GM18907 (cell line): ENCODE measurements around the gene NUP107.

ENCODE experiments used
- ATAC-seq: cut with Tn5 transposase; IDR thresholded peaks from one replicate; pipeline ENCODE4 v1.9.1; 2021; ENCODE audit warnings: mild to moderate bottlenecking, moderate library complexity; ENCODE audit not compliant: unreplicated experiment

NUP107 gene

DNA sequence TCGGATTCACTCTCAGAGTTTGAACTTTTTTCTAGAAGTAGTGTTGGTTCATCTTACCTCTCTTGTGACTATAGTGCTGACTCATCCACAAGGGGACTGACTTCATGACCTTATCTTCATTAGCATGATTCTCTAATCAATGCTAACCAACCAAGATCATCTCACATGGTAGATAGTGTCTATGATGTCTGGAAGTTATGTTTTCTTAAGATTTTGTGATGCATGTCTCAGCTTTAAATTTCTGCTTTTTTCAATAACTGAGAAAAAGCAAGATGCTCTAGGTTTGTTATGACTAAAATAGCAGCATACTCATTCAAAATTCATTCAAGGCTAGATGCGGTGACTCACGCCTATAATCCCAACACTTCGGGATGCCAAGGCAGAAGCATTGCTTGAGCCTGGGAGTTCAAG lies 46.9 kb downstream of the NUP107 start:
- ATAC-seq: no peak

DNA sequence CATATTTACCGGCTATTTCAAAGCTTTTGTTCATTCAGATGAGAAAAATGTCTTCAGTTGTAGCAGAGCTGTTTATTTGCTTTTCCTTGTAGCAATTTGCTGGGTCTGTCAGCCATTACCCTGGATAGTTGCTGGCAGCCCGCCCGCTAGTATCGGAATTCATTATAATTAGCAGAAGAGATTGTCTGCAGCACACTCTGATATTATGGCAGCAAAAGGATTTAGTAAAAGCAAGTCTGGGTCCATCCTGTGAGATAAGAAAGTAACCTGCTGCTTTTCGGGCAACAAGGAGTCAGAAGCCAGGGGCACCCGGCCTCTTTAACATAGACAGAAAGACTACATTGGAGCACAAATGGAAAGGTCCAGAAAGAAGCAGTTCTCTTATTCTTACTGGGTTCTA lies 53.1 kb downstream of the NUP107 start:
- ATAC-seq: no peak

DNA sequence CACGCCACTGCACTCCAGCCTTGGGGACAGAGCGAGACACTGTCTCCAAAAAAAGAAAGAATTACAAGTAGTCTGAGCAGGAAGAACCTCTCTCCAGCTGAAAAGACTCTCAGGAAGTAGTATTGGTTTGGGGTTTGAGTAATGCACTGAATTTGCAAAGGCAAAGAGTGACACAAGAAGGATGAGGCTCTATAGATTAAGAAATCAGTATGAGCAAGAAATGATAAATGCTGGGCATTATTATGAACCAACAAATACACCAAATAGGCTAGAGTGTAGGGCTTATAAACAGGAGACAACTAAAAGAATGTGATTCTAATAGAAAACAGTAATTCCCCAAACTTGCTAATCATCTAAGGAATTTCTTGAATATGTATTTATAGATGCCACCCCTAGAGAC lies 56.6 kb downstream of the NUP107 start:
- ATAC-seq: no peak

DNA sequence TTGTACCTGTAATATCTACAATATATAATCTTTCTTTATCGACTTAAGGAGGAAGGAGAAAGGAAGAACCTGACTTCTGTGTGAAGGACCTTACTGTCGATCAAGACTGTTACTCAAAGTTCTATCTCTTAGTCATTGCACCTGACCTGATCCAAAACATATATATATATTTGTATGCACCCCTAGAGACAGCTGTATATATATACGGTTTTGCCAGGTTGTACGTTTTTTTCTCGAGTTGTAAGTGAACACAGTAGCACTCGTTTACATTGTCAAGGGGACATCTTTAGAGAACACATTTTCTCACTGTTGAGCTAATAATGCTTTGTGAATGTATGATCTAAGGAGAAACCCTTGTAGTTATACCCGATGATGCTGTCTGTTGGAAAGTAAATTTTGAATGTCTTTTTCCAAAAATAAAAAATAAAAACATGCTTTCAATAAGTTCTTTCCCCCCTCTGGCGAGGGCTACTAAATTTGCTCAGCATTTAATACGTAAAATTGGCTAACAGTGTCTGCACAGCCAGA lies 58.7 kb downstream of the NUP107 start:
- no peak for ATAC-seq

DNA sequence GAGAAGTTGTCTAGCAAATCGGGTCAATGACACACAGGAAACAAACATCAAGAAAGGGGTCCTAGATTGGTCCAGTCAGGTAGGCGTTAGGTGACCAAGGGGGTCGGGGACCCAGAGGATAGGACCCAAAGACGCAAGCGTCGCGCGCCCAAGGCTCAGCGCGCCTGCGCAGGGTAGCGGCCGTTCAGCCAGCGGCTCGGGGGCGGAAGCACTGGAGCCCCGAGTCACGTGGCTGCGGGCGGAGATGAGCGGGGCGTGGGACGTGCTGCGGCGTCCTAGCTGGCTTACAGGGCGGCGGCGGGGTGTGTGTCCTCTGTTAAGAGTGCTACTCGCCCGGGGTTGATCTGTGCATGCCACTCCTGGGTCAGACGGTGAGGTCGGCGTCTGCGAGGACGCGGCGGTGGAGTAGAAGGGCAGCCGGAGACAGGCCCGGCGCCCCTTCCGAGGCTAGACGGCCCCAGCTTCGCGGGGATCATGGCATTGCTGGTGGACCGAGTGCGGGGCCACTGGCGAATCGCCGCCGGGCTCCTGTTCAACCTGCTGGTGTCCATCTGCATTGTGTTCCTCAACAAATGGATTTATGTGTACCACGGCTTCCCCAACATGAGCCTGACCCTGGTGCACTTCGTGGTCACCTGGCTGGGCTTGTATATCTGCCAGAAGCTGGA lies 59.3 kb downstream of the NUP107 start, which contains the start of gene SLC35E3:
TSS of gene SLC35E3 (plus strand) at position 273 of the 668 bp plus-strand sequence. CDS start at position 475, 202 bp downstream.
- ATAC-seq: peak; percentile 97

DNA sequence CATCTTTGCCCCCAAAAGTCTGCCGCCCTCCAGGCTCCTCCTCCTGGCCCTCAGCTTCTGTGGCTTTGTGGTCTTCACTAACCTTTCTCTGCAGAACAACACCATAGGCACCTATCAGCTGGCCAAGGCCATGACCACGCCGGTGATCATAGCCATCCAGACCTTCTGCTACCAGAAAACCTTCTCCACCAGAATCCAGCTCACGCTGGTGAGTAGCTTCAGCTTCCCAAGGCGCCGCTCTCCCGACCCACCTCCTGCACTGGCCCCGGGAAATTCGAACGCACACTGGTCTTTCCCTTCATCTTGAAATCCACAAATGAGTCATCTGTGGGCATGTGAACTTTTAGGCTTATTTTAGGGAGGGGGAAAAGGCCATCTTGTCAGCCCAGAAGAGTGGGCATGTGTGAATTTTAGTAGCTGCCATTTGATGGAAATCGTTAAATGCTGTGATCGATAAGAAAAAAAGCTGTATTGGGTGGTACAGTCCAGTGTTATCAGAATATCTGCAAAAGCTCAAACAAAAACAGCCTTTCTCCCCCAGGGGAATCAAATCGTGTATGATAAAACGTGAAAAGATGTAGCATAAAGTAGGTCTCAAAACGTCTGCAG lies 59.9 kb downstream of the NUP107 start:
- ATAC-seq: peak; percentile 41

DNA sequence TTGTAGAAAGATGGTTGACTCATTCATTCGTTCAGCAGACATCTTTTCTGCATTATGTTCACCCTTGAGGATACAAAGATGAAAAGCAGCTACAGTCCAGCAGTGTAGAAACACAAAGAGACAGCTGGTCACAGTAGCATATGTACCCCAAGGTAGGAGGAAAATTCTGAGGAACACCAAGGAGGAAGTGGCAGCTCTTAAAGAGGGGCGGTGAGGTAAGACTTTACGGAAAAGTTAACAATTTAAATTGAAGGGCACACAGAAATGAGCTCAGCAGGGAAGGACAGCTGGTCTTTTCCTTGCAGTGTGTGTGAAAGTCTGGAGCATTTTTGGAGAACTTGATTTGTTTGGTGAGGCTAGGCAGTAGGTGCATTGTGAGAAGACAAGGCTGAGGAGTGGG lies 62.7 kb downstream of the NUP107 start:
- ATAC-seq: no peak

DNA sequence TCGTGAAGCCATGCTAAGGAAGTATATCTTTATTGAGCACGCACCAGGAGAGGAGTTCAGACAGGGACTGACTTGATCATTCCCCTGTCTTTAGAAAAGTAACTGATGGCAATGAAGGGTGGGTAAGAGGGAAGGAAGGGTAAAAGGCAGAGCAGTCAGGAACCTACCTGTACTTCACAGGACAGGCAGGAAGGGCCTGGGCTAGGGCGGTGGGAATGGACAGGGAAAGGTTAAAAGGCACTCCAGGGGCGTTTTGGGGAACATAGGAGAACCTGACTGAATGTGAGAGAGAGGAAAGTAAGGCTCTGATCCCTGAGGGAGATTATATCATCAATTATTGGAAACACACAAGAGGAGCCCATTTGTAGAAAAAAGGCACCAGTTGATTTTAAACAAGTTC lies 63.1 kb downstream of the NUP107 start:
- ATAC-seq: no peak

DNA sequence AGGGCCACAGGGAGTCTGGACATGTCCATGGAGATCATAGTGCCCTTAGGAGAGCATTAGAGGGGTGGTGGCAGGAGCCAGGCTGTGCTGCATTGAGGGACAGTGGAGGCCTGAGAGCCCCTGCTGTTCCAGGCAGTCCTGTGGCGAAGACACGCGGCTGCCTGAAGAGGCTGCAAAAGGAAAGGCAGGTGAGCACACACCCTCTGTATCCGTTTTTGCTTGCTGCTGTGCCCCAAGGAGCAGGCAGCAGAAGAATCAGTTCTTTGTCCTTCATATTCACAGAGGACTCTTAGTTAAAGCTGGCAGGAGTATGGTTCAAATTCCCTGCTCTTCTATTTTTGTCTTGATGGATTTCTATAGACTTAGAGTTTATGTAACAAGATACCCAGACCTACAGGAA lies 63.7 kb downstream of the NUP107 start:
- ATAC-seq: no peak

DNA sequence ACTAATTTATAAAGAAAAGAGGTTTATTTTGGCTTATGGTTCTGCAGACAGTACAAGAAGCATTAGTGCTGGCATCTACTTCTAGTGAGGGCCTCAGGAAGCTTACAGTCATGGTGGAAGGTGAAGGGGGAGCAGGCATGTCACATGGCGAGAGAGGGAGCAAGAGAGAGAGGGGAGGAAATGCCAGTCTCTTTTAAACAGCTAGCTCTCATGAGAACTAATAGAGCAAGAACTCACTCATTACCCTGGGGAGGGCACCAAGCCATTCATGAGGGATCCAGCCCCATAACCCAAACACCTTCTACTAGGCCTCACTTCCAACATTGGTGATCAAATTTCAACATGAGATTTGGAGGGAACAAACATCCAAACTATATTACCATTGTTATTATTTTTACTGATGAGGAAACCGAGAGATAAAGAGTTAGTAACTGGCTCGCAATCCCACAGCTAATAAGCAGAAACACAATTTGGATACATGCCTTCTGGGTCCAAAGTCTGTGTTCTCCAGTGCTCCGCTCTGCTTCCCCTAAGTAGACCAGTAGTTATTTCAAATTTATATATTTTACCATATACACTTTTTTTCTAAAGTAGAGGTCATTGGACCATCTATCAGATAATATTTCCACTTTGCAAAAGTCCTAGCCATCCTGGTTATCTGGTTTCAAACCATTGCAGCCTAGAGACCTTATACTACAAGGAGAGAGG lies 68.9 kb downstream of the NUP107 start:
- ATAC-seq: no peak

DNA sequence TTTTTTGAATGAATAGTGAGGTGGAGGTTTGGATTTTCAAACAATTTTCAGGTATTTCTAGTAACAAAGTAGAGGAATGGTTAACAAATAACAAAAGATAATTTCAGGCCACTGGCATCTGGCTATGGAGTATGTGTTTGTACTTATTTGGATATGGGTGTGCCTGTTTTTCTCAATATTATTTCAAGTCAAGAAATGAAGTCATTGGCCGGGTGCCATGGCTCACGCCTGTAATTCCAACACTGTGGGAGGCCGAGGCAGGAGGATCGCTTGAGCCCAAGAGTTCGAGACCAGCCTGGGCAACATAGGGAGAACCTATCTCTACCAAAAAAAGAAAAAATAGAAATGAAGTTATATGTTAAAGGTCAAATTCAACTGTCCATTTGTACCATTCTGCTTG lies 73.1 kb downstream of the NUP107 start:
- ATAC-seq: no peak

DNA sequence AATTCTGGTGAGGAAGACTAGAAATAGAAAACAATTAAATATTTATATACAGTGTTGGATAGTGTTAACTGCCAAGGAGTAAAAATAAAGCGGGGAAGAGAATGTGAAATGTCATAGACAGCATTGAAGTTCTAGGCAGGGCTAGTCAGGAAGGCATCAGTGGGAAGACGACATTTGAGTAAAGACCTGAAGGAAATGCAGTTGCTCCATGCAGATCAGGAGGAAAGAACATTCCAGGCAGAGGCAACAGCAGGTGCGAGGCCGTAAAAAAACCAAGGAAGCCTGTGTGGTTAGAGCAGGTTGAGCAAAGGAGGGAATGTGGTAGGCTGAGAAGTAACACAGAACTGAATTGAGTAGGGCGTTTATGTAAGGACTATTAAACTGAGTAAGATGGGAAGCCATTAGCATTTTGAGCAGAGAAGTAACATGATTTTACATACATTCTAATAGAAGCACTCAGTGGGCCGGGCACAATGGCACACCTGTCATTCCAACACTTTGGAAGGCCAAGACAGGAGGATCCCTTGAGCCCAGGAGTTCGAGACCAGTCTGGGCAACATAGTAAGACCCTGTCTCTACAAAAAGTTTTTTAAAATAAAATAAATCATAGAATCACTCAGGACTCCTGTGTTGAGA lies 74.1 kb downstream of the NUP107 start:
- no peak for ATAC-seq

DNA sequence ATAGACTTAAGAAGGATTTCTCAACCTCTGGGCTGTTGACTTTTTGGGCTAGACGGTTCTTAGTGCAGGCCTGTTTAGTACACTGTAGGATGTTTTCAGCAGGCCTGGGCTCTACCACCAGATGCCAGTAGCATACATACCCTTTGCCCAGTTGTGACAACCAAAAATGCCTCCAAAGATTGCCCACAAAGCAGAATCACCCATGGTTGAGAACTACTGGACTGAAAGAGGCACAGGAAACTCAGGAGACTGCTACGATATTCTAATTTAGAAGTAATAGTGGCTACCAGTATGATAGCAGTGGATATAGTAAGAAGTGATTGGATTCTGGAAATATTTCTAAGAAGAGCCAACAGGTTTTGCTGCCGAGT lies 74.6 kb downstream of the NUP107 start:
- no peak for ATAC-seq

DNA sequence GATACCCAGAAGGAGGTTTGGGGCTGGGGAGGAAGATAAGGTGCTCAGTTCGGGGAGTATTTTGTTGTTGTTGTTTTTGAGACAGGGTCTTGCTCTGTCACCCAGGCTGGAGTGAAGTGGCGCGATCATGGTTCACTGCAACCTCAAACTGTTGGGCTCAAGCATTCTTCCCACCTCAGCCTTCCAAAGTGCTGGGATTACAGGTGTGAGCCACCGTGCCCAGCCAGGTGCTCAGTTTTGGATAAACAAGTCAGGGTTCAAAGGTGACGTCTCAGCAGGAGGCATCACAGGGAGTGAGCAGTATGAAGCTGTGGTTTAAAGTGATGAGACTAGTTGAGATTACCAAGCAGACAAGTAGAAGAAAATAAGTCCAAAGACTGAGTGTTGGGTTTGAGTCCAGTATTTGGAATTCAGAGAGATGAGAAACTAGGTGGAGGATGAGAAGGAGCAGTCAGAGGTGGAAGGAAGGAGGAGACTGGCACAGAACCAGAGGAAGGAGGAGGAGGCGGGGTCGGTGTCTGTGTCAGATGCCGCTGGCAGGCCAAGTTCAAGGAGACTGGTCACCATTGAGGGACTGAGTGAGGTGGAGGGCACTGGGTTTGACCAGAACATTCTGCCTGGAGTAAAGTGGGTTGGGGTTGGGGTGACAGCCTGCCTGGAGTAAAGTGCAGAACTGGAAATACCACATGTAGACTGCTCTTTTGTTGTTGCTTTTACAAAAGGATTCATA lies 75.3 kb downstream of the NUP107 start:
- ATAC-seq: no peak

DNA sequence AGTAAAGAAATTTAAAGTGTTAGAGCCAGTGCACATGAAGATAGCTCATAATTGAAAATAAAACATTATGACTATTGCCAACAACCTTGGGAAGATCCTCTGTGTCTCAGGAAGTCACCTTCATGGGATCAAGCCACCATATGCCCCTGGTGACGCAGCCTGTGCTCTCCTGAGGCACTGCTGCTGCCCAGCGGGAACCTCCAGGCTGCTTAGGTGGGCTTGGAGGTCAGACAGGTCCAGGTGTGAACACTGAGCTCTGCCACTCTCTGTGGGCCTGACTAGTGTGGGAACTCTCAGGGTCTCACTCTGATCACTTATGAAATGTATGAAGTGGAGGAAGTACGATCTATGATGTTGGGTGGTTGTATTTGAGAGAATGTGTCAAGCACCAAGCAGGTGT lies 75.9 kb downstream of the NUP107 start:
- ATAC-seq: no peak

DNA sequence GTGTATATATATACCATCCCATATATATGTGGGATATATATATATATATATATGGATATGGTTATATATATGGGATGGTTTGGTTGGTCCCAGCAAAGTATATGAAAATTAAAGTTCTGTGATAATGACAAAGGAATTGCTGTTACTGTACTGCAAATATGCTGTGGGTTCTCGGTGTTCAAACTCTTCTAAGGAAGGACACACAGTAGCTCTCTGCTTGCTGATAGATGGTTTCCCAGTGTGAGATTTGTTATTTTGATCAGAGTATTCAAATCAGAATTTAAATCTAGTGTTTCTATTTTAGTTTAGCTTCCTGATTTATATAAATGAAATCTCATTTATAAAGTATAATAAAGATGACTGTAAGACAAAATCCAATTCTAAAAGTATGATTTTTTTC lies 78.9 kb downstream of the NUP107 start:
- ATAC-seq: no peak

DNA sequence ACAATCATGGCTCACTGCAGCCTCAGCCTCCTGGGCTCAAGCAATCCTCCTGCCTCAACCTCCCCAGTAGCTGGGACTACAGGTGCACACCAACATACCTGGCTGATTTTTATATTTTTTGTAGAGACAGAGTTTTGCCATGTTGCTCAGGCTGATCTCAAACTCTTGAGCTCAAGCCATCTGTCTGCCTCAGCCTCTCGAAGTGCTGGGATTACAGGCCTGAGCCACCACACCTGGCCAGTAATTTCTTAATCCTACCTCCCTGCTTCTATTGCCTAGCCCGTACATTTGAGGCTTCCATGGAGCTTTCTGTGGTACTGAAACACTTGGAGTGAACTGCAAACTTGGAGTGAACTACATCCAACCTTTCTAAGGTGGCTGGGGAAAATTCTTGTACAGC lies 79.9 kb downstream of the NUP107 start:
- no peak for ATAC-seq

DNA sequence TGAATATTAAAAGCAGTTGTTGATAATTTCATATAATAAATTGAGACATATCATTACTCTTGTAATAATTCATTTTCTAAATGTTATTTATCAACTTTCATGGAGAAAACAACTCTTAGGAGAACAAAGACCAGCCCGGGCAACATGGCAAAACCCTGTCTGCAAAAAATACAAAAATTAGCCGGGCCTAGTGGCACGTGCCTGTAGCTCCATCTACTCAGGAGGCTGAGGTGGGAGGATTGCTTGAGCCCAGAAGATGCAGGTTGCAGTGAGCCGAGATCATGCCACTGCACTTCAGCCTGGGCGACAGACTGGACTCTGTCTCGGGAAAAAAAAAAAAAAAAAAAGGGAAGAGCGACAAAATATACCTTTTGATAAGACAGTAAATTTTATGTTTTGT lies 80.4 kb downstream of the NUP107 start:
- ATAC-seq: no peak

DNA sequence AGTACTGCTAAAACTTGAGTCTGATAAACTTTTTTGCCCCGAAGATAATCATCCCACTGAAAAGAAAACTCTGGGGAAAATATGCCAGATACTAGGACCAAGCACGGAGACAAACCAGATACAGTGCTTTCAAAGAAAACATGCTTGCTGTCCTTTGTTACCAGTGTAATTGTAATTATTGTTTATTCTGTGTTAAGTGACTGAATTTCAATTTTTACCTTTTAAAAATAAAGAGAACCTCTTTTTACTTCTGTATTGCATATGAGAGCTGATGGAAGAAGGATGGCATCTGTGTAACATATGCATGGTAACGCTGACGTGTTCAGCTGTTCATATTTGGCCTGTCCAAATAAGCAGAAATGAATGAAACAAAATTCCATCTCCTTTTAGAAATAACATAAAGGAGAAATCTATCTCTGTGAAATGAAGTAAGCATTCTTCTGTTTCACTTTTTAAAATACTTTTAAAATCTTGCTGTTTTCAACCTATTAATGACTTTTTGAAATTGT lies 81.7 kb downstream of the NUP107 start:
- ATAC-seq: no peak

DNA sequence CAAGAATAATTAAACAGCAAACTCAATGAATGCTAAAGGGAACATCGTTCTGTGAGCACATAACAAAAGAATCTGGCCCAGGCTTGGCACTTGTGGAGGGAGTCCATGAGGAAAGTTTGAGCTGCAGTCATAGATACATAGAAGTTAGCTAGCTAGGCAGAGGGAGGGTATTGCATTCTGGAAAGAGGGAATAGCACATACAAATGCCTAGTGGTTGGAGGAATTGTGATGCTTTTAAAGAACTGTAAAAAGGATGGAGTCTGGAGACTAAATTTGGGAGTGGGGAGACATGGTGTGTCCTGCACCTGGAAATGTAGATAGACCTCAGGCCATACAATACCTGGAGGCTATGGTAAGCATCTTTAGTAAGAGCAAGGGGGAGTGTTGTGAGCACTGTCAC lies 83.2 kb downstream of the NUP107 start:
- ATAC-seq: no peak
